Hematopoietic multipotent progenitor cell treated with erythropoietin and hydrocortisone succinate and interleukin-3 and kit ligand, for 17 days (in vitro differentiated cells): Measurements from ENCODE around the gene SH2D3A.

Experiments
- DNase-seq: peaks from one replicate; pipeline ENCODE4 v3.0.0-alpha.2; 2015; ENCODE audit warnings: low spot score

The SH2D3A gene

GRCh38 chr19:6708346-6708745 is 58.9 kb downstream of the SH2D3A start:
- no peak for DNase-seq

- DNase-seq: no peak
These were observed 59.6 kb downstream of the SH2D3A start for GRCh38 chr19:6707658-6708018.

GRCh38 chr19:6707011-6707657 is 60.1 kb downstream of the SH2D3A start:
- no peak for DNase-seq

DNA sequence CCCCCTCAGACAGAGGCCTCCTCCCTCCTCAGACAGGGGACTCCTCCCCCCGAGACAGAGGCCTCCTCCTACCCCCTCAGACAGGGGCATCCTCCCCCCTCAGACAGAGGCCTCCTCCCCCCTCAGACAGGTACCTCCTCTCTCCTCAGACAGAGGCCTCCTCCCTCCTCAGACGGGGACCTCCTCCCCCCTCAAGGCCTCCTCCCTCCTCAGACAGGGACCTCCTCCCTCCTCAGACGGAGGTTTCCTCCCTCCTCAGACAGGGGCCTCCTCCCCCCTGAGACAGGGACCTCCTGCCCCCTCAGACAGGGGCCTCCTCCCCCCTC is 60.6 kb downstream of the SH2D3A start:
- DNase-seq: no peak

- DNase-seq: no peak
These were observed 61.2 kb downstream of the SH2D3A start for GRCh38 chr19:6705931-6706632.
